GM06990 (cell line): ENCODE results near the gene PORCN.

ENCODE experiments used
- DNase-seq: peaks from one replicate; pipeline ENCODE4 v3.0.0-alpha.2; 2011; ENCODE audit not compliant: insufficient read length; ENCODE audit errors: extremely low read depth
- H3K27me3 ChIP-seq: replicated peaks from 2 replicates; pipeline ENCODE4 v1.6.0; 2011; ENCODE audit warnings: low read length; ENCODE audit not compliant: control insufficient read depth, insufficient read depth
- H3K36me3 ChIP-seq: 2 replicates; pipeline ENCODE4 v1.5.1; 2011; ENCODE audit warnings: low read length; ENCODE audit not compliant: control insufficient read depth, insufficient read depth
- H3K4me3 ChIP-seq: replicated peaks from 2 replicates; pipeline ENCODE4 v1.5.1; 2011; ENCODE audit warnings: low read depth, mild to moderate bottlenecking, control low read depth, low read length
- TF ChIP-seq, protein P1 (sequence below): IDR thresholded peaks from 2 replicates; pipeline ENCODE4 v1.5.1; 2011; ENCODE audit warnings: low read length, control low read depth, mild to moderate bottlenecking, inconsistent platforms; ENCODE audit not compliant: insufficient read depth, poor library complexity, severe bottlenecking

PORCN gene

DNA sequence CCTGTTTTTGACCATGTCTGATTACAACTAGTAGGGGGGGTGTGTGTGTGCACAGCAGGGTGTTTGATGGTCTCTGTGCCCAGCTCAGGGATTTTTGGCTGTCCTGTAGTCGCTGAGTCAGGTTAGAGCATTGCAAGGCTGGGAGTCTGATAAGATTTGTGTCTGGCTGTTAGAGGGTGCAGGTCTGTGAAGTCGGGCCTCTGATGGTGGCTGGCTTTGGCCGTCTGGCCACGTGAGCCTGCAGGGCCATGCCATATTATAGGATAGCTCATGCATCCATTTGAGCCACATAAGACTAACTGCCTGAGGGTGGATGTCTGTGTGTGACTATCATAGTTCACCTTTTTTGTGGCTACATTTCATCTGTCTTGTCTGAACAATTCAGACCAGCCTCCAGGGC lies 4.9 kb downstream of the PORCN start:
- Histone ChIP-seq H3K27me3 (no peaks in the 10 kb centered on the region), H3K4me3 (no peak overlapping the region), H3K36me3 (no peaks in the 10 kb centered on the region; the same call in 1 of the 2 replicates)
- DNase-seq, result no peak
- TF ChIP-seq, protein P1, sequence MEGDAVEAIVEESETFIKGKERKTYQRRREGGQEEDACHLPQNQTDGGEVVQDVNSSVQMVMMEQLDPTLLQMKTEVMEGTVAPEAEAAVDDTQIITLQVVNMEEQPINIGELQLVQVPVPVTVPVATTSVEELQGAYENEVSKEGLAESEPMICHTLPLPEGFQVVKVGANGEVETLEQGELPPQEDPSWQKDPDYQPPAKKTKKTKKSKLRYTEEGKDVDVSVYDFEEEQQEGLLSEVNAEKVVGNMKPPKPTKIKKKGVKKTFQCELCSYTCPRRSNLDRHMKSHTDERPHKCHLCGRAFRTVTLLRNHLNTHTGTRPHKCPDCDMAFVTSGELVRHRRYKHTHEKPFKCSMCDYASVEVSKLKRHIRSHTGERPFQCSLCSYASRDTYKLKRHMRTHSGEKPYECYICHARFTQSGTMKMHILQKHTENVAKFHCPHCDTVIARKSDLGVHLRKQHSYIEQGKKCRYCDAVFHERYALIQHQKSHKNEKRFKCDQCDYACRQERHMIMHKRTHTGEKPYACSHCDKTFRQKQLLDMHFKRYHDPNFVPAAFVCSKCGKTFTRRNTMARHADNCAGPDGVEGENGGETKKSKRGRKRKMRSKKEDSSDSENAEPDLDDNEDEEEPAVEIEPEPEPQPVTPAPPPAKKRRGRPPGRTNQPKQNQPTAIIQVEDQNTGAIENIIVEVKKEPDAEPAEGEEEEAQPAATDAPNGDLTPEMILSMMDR, result no peak

DNA sequence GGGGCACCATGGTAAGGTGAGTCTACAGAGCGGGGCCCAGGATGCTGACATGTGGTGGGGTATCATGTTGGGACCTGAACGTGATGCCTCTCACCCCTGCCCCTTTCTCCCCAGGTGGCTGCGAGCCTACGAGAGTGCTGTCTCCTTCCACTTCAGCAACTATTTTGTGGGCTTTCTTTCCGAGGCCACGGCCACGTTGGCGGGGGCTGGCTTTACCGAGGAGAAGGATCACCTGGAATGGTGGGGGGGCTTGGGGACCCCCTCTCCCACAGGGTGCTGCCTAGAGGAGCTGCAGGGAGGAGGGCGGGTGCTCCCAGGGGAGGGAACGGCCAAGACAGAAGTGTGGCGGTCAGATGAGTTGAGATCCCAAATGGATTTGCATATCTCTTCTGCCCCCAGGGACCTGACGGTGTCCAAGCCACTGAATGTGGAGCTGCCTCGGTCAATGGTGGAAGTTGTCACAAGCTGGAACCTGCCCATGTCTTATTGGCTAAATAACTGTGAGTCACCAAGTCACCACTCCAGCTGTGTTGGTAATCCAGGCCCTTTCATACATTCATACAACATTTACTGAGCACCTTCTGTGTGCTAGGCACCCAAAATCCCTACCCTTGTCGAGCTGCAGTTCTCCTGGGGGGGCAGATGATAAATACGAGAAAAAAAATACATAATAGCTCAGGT lies 5.5 kb downstream of the PORCN start:
- H3K36me3 ChIP-seq, result no peaks in the 10 kb centered on the region; the same call in 1 of the 2 replicates
- no peaks in the 10 kb centered on the region for H3K27me3 ChIP-seq
- H3K4me3 ChIP-seq, result no peak overlapping the region
- TF ChIP-seq, protein P1, result no peak
- no peak for DNase-seq

DNA sequence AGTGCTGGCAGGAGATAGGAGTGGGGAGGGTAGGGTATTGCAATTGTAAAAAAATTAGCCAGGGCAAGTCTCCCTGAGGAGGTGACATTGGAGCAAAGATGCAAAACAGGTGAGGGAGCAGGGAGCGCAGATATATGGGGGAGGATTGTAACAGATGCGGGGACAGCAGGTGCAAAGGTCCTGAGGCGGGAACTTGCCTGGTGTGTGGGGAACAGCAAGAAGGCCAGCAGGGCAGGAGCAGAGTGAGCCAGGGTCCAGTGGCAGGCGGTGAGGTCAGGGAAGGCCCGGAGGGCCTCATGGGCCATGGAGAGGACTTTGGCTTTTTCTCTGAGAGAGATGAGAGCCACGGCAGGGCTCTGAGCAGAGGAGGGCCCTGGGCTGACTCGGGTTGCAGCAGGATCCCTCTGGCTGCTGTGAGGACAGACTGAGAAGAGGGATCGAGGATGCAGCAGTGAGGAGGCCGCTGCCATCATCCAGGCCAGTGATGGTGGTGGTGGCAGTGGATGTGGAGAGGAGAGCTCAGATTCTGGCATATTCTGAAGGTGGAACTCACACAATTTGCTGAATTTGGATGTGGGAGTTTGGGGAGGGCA lies 6.2 kb downstream of the PORCN start:
- Histone ChIP-seq H3K27me3 (no peaks in the 10 kb centered on the region), H3K36me3 (no peaks in the 10 kb centered on the region; the same call in 1 of the 2 replicates), H3K4me3 (no peak overlapping the region)
- TF ChIP-seq, protein P1, result no peak
- no peak for DNase-seq

DNA sequence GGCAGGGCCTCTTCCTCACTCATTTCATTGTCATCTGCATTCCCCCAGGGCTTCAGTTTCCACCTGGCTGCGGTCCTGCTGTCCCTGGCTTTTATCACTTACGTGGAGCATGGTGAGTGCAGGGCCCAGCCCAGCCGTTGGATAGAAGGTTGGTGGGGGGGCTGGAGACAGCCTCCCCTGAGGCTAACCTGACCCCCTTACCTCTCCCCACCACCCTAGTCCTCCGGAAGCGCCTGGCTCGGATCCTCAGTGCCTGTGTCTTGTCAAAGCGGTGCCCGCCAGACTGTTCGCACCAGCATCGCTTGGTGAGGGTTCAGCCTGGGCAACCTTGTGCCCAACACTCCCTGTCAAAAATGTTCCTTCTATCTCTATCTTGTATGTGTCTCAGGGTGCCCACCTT lies 7.0 kb downstream of the PORCN start:
- H3K4me3 ChIP-seq, result no peak overlapping the region
- no peak for DNase-seq
- no peaks in the 10 kb centered on the region for H3K27me3 ChIP-seq
- no peaks in the 10 kb centered on the region; the same call in 1 of the 2 replicates for H3K36me3 ChIP-seq
- TF ChIP-seq, protein P1, result no peak

DNA sequence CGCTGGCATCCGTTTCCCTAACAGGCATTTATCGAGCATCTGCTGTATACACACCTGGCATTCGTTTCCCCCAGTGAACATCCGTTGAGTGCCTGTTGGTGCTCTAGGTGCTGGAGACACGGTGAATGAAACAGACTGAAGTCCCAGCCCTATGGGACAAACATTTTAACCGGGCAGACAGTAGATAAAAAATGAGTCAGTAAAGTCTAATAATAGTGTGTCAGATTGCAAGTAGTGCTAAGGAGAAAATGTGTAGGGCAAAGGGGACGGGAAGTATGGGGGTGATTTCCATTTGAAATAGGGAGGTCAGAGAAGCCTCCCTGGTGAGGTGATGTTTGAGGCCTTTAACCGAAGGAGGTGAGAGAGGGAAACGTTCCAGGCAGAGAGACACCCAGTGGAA lies 7.5 kb downstream of the PORCN start:
- Histone ChIP-seq H3K4me3 (no peak overlapping the region), H3K36me3 (no peaks in the 10 kb centered on the region; the same call in 1 of the 2 replicates), H3K27me3 (no peaks in the 10 kb centered on the region)
- DNase-seq, result no peak
- TF ChIP-seq, protein P1, result no peak
